HCT116 (cell line): ENCODE results near the gene IL22RA2. TPM values are rescaled to one million over a fixed set of nuclear protein-coding genes. Genes with fewer than 3 reads are reported as not detected.

ENCODE experiments used
- ATAC-seq: fragments of 200-7000 bp; cut with Tn5 transposase; 2 replicates; pipeline ENCODE4 v1.9.1; 2020; ENCODE audit warnings: mild to moderate bottlenecking, moderate library complexity
- BruUV-seq: library from RNA; stranded (reverse); fragments of 400-500 nt; replicated peaks from 2 replicates; lab custom pipeline; 2021; lab: Mats Ljungman, UMichigan
- CTCF ChIA-PET: fragments of 300-600 bp; sonication (Branson Sonifier 250); formaldehyde crosslinking; loops from one replicate; lab custom pipeline; 2021; ENCODE audit warnings: antibody characterized with exemption; lab: Charles Lee
- POLR2A ChIA-PET: fragments of 300-600, 350-600 bp; sonication (Branson Sonifier 250); formaldehyde crosslinking; loops from one replicate; lab custom pipeline; 2021; ENCODE audit warnings: antibody characterized with exemption; lab: Charles Lee
- RAD21 ChIA-PET, 2 experiments: fragments of 300-600 bp; sonication (Branson Sonifier 250); formaldehyde crosslinking; loops; one replicate each; lab custom pipeline; 2023; ENCODE audit warnings: low total read pairs in 2 of 2; ENCODE audit not compliant: uncharacterized antibody in 2 of 2, unreplicated experiment in 2 of 2, low non-redundant PET in 1 of 2; lab: Charles Lee
- DNase-seq: peaks from one replicate; pipeline ENCODE4 v3.0.0-alpha.2; 2010; ENCODE audit warnings: low read depth, low spot score
- H2AFZ ChIP-seq: fragments of 200-600 bp; shearing (Covaris generic), sonication (generic); 2 replicates; pipeline ENCODE4 v1.6.1; 2017; ENCODE audit warnings: low read depth, mixed run types, mixed read lengths, antibody characterized with exemption, low read length; ENCODE audit not compliant: poor library complexity, severe bottlenecking
- H3K27ac ChIP-seq: 2 replicates; pipeline ENCODE4 v1.5.1; 2012; ENCODE audit warnings: low read depth, low read length
- H3K27me3 ChIP-seq: fragments of 200-600 bp; sonication (generic); 2 replicates; pipeline ENCODE4 v1.6.1; 2016; ENCODE audit warnings: mixed run types, low read length, mixed read lengths; ENCODE audit not compliant: insufficient read depth
- H3K36me3 ChIP-seq, 2 experiments: fragments of 200-500 bp in 1 of 2; fragments of 200-600 bp in 1 of 2; sonication (Bioruptor generic) in 1 of 2; sonication (generic) in 1 of 2; 2 replicates each; pipeline versions ENCODE4 v1.5.1 to v1.6.1; 2014 to 2016; ENCODE audit warnings: low read length in 2 of 2, inconsistent platforms in 1 of 2, mixed read lengths in 1 of 2, mixed run types in 1 of 2; ENCODE audit not compliant: insufficient read depth in 2 of 2, control insufficient read depth in 1 of 2
- H3K4me1 ChIP-seq, 2 experiments: fragments of 200-600 bp in 1 of 2; sonication (generic) in 1 of 2; 2 replicates each; pipeline versions ENCODE4 v1.5.1 to v1.6.1; 2012 to 2017; ENCODE audit warnings: low read length in 2 of 2, inconsistent platforms in 1 of 2, mild to moderate bottlenecking in 1 of 2, mixed read lengths in 1 of 2, mixed run types in 1 of 2, moderate library complexity in 1 of 2; ENCODE audit not compliant: insufficient read depth in 2 of 2, control insufficient read depth in 1 of 2
- H3K4me2 ChIP-seq: fragments of 200-600 bp; sonication (generic); 2 replicates; pipeline ENCODE4 v1.6.1; 2017; ENCODE audit warnings: mixed run types, low read length, mixed read lengths
- H3K4me3 ChIP-seq, 2 experiments: fragments of 200-600 bp in 1 of 2; sonication (generic) in 1 of 2; replicated peaks in 1 of 2; 2 replicates each; pipeline ENCODE4 v1.5.1; 2011 to 2016; ENCODE audit warnings: low read length in 2 of 2, control low read depth in 1 of 2, low read depth in 1 of 2, mild to moderate bottlenecking in 1 of 2, mixed read lengths in 1 of 2, mixed run types in 1 of 2
- H3K79me2 ChIP-seq: fragments of 200-600 bp; sonication (generic); 2 replicates; pipeline ENCODE4 v1.6.1; 2017; ENCODE audit warnings: mild to moderate bottlenecking, mixed run types, low read length, moderate library complexity, mixed read lengths; ENCODE audit not compliant: insufficient read depth
- H3K9ac ChIP-seq: fragments of 200-600 bp; sonication (generic); 2 replicates; pipeline ENCODE4 v1.6.1; 2016; ENCODE audit warnings: low read length, mixed read lengths
- H3K9me2 ChIP-seq: fragments of 200-600 bp; sonication (generic), shearing (Covaris generic); 2 replicates; pipeline ENCODE4 v1.6.1; 2017; ENCODE audit warnings: mixed run types, mild to moderate bottlenecking, moderate library complexity; ENCODE audit not compliant: insufficient read depth
- H3K9me3 ChIP-seq, 2 experiments: fragments of 200-500 bp in 1 of 2; fragments of 200-600 bp in 1 of 2; sonication (Bioruptor generic) in 1 of 2; sonication (generic) in 1 of 2; 2 replicates each; pipeline ENCODE4 v1.6.1; 2014 to 2017; ENCODE audit warnings: low read length in 2 of 2, mixed read lengths in 2 of 2, inconsistent platforms in 1 of 2, low read depth in 1 of 2, mild to moderate bottlenecking in 1 of 2, mixed run types in 1 of 2, moderate library complexity in 1 of 2; ENCODE audit not compliant: control insufficient read depth in 1 of 2, insufficient read depth in 1 of 2
- H4K20me1 ChIP-seq: fragments of 200-600 bp; sonication (generic), shearing (Covaris generic); 2 replicates; pipeline ENCODE4 v1.6.1; 2017; ENCODE audit warnings: mixed run types, mild to moderate bottlenecking, moderate library complexity; ENCODE audit not compliant: insufficient read depth
- ELF1 ChIP-seq: IDR thresholded peaks from 2 replicates; pipeline ENCODE4 v1.6.1; 2012; ENCODE audit warnings: low read depth, borderline replicate concordance
- EZH2phosphoT487 ChIP-seq: fragments of 200-600 bp; IDR thresholded peaks from 2 replicates; pipeline ENCODE4 v1.6.1; 2018; ENCODE audit warnings: antibody characterized with exemption, borderline replicate concordance
- JUND ChIP-seq: IDR thresholded peaks from 2 replicates; pipeline ENCODE4 v1.6.1; 2012
- POLR2A ChIP-seq: IDR thresholded peaks from 2 replicates; pipeline ENCODE4 v1.7.0; 2011; ENCODE audit warnings: borderline replicate concordance; ENCODE audit not compliant: insufficient read depth, insufficient read length; ENCODE audit errors: extremely low read depth
- SIN3A ChIP-seq: IDR thresholded peaks from 2 replicates; pipeline ENCODE4 v1.6.1; 2012; ENCODE audit warnings: low read depth
- SP1 ChIP-seq: IDR thresholded peaks from 2 replicates; pipeline ENCODE4 v1.6.1; 2012; ENCODE audit warnings: low read depth
- YY1 ChIP-seq: IDR thresholded peaks from 2 replicates; pipeline ENCODE4 v1.6.1; 2011; ENCODE audit warnings: low read length, low read depth, moderate library complexity, mild to moderate bottlenecking; ENCODE audit not compliant: insufficient replicate concordance; ENCODE audit errors: extremely low read depth
- ZNF274 ChIP-seq: fragments of 200-500 bp; sonication (Bioruptor generic); IDR thresholded peaks from 2 replicates; pipeline ENCODE4 v1.6.1; 2014; ENCODE audit warnings: mild to moderate bottlenecking, low read depth, low read length, inconsistent platforms
- intact Hi-C: fragments of 100-400 bp; cut with micrococcal nuclease; formaldehyde crosslinking; loops from 2 replicates; pipeline ENCODE4 v1.10.0; 2022
- total RNA-seq: library from RNA; stranded (reverse); gene quantifications from one replicate; pipeline ENCODE4 v1.2.1, GENCODE V29; 2021; ENCODE audit not compliant: unreplicated experiment
- TF ChIP-seq, protein P1 (sequence below): IDR thresholded peaks from 2 replicates; pipeline ENCODE4 v1.6.1; 2012
- TF ChIP-seq, protein P2 (sequence below): IDR thresholded peaks from 2 replicates; pipeline ENCODE4 v1.6.1; 2012; ENCODE audit warnings: low read depth
- TF ChIP-seq, protein P3 (sequence below): IDR thresholded peaks from 2 replicates; pipeline ENCODE4 v1.6.1; 2011; ENCODE audit warnings: mild to moderate bottlenecking, low read length, moderate library complexity; ENCODE audit not compliant: insufficient replicate concordance; ENCODE audit errors: extremely low read depth
- TF ChIP-seq, protein P4 (sequence below), 3 experiments: fragments of 200-600 bp in 1 of 3; sonication (generic) in 1 of 3; IDR thresholded peaks in 2 of 3; conservative IDR thresholded peaks in 1 of 3; 2 replicates each; pipeline ENCODE4 v1.5.1; 2012 to 2017; ENCODE audit warnings: low read depth in 2 of 3, low read length in 2 of 3, antibody characterized with exemption in 1 of 3, borderline replicate concordance in 1 of 3, control low read depth in 1 of 3, mild to moderate bottlenecking in 1 of 3, mixed read lengths in 1 of 3, mixed run types in 1 of 3, moderate library complexity in 1 of 3; ENCODE audit not compliant: insufficient read depth in 1 of 3

IL22RA2 gene
- total RNA-seq, 1 experiment from 2014 or later, result not detected

- Histone ChIP-seq H3K27ac (no peak overlapping the region), H3K27me3 (no peaks in the 10 kb centered on the region), H3K4me2 (no peak overlapping the region), H3K4me1 (no peaks in the 10 kb centered on the region), H4K20me1 (no peaks in the 10 kb centered on the region), H3K9ac (no peak overlapping the region), H2AFZ (no peak overlapping the region), H3K4me3 (no peak overlapping the region), H3K79me2 (no peaks in the 10 kb centered on the region), H3K36me3 (no peaks in the 10 kb centered on the region), H3K9me2 (no peaks in the 10 kb centered on the region), H3K9me3 (peaks cover 3% of the 10 kb centered on the region in 2 experiments; a peak in 1 of 4 replicates)
- intact Hi-C loops, result no loop called here
- BruUV-seq, result no TSS peak
- no peak for ATAC-seq
- TF ChIP-seq, protein P1, sequence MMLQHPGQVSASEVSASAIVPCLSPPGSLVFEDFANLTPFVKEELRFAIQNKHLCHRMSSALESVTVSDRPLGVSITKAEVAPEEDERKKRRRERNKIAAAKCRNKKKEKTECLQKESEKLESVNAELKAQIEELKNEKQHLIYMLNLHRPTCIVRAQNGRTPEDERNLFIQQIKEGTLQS, result no peak
- TF ChIP-seq ZNF274 (no peak), SIN3A (no peak), POLR2A (no peak), EZH2phosphoT487 (no peak), JUND (no peak), SP1 (no peak), ELF1 (no peak), YY1 (no peak)
- TF ChIP-seq, protein P2, sequence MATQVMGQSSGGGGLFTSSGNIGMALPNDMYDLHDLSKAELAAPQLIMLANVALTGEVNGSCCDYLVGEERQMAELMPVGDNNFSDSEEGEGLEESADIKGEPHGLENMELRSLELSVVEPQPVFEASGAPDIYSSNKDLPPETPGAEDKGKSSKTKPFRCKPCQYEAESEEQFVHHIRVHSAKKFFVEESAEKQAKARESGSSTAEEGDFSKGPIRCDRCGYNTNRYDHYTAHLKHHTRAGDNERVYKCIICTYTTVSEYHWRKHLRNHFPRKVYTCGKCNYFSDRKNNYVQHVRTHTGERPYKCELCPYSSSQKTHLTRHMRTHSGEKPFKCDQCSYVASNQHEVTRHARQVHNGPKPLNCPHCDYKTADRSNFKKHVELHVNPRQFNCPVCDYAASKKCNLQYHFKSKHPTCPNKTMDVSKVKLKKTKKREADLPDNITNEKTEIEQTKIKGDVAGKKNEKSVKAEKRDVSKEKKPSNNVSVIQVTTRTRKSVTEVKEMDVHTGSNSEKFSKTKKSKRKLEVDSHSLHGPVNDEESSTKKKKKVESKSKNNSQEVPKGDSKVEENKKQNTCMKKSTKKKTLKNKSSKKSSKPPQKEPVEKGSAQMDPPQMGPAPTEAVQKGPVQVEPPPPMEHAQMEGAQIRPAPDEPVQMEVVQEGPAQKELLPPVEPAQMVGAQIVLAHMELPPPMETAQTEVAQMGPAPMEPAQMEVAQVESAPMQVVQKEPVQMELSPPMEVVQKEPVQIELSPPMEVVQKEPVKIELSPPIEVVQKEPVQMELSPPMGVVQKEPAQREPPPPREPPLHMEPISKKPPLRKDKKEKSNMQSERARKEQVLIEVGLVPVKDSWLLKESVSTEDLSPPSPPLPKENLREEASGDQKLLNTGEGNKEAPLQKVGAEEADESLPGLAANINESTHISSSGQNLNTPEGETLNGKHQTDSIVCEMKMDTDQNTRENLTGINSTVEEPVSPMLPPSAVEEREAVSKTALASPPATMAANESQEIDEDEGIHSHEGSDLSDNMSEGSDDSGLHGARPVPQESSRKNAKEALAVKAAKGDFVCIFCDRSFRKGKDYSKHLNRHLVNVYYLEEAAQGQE, result no peak
- TF ChIP-seq, protein P3, sequence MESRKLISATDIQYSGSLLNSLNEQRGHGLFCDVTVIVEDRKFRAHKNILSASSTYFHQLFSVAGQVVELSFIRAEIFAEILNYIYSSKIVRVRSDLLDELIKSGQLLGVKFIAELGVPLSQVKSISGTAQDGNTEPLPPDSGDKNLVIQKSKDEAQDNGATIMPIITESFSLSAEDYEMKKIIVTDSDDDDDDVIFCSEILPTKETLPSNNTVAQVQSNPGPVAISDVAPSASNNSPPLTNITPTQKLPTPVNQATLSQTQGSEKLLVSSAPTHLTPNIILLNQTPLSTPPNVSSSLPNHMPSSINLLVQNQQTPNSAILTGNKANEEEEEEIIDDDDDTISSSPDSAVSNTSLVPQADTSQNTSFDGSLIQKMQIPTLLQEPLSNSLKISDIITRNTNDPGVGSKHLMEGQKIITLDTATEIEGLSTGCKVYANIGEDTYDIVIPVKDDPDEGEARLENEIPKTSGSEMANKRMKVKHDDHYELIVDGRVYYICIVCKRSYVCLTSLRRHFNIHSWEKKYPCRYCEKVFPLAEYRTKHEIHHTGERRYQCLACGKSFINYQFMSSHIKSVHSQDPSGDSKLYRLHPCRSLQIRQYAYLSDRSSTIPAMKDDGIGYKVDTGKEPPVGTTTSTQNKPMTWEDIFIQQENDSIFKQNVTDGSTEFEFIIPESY, result no peak
- TF ChIP-seq, protein P4, sequence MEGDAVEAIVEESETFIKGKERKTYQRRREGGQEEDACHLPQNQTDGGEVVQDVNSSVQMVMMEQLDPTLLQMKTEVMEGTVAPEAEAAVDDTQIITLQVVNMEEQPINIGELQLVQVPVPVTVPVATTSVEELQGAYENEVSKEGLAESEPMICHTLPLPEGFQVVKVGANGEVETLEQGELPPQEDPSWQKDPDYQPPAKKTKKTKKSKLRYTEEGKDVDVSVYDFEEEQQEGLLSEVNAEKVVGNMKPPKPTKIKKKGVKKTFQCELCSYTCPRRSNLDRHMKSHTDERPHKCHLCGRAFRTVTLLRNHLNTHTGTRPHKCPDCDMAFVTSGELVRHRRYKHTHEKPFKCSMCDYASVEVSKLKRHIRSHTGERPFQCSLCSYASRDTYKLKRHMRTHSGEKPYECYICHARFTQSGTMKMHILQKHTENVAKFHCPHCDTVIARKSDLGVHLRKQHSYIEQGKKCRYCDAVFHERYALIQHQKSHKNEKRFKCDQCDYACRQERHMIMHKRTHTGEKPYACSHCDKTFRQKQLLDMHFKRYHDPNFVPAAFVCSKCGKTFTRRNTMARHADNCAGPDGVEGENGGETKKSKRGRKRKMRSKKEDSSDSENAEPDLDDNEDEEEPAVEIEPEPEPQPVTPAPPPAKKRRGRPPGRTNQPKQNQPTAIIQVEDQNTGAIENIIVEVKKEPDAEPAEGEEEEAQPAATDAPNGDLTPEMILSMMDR (IDR thresholded peaks at IDR 0.05 in 2 of 3, conservative IDR thresholded peaks at IDR 0.05 in 1 of 3; ENCODE audit: borderline replicate concordance in 1 of 3, insufficient read depth in 1 of 3, low read depth in 2 of 3, low read length in 2 of 3), result no peak
- POLR2A ChIA-PET, result no interaction called here
- no peak for DNase-seq
- RAD21 ChIA-PET, result no interaction called here
- CTCF ChIA-PET, result no interaction called here
Observed at GRCh38 chr6:137177611-137178010, 4.2 kb upstream of the IL22RA2 start.
